ENCODE results near the gene TDRD3.

Gene TDRD3

GRCh38 chr13:60575142-60575541 is 178.1 kb downstream of the TDRD3 start:
- no peak overlapping the region for H3K9ac ChIP-seq (ENCODE audit: low read depth, low read length)
- no peaks in the 10 kb centered on the region for H3K9me3 ChIP-seq (ENCODE audit: insufficient read depth, low read length, severe bottlenecking)
- H4K20me1 ChIP-seq (ENCODE audit: insufficient read depth, low read length), result no peaks in the 10 kb centered on the region
- no peaks in the 10 kb centered on the region for H3K27me3 ChIP-seq (ENCODE audit: insufficient read depth, low read length, poor library complexity)
- no peak overlapping the region for H3K27ac ChIP-seq (ENCODE audit: low read length)
- H3K4me2 ChIP-seq (ENCODE audit: insufficient read depth, low read length), result no peak overlapping the region
- H3K4me1 ChIP-seq (ENCODE audit: insufficient read depth, low read length), result no peaks in the 10 kb centered on the region
- H2AFZ ChIP-seq (ENCODE audit: low read depth, low read length), result no peak overlapping the region
- H3K79me2 ChIP-seq (ENCODE audit: insufficient read depth, low read length), result no peaks in the 10 kb centered on the region
- ATAC-seq (ENCODE audit: insufficient read depth, low read depth) (no peak), DNase-seq (no peak)
- TF ChIP-seq CTCF (IDR thresholded peaks at IDR 0.05; ENCODE audit: borderline replicate concordance, extremely low read depth, low read length, poor library complexity, severe bottlenecking) (no peak), EZH2 (IDR thresholded peaks at IDR 0.05; ENCODE audit: borderline replicate concordance, low read depth, low read length, severe bottlenecking) (no peak)
- no peak overlapping the region for H3K4me3 ChIP-seq (ENCODE audit: low read depth in 1 of 2, low read length in 2 of 2)
- no peaks in the 10 kb centered on the region for H3K36me3 ChIP-seq (ENCODE audit: insufficient read depth, low read length)

- no peak overlapping the region for H3K27ac ChIP-seq (ENCODE audit: low read length)
- H3K27me3 ChIP-seq (ENCODE audit: insufficient read depth, low read length, poor library complexity), result no peaks in the 10 kb centered on the region
- no peak overlapping the region for H2AFZ ChIP-seq (ENCODE audit: low read depth, low read length)
- no peaks in the 10 kb centered on the region for H3K9me3 ChIP-seq (ENCODE audit: insufficient read depth, low read length, severe bottlenecking)
- no peaks in the 10 kb centered on the region for H4K20me1 ChIP-seq (ENCODE audit: insufficient read depth, low read length)
- no peak overlapping the region for H3K4me2 ChIP-seq (ENCODE audit: insufficient read depth, low read length)
- H3K9ac ChIP-seq (ENCODE audit: low read depth, low read length), result no peak overlapping the region
- no peaks in the 10 kb centered on the region for H3K79me2 ChIP-seq (ENCODE audit: insufficient read depth, low read length)
- H3K4me1 ChIP-seq (ENCODE audit: insufficient read depth, low read length), result no peaks in the 10 kb centered on the region
- no peak for TF ChIP-seq EZH2 (IDR thresholded peaks at IDR 0.05; ENCODE audit: borderline replicate concordance, low read depth, low read length, severe bottlenecking)
- no peak for TF ChIP-seq CTCF (IDR thresholded peaks at IDR 0.05; ENCODE audit: borderline replicate concordance, extremely low read depth, low read length, poor library complexity, severe bottlenecking)
- DNase-seq (no peak), ATAC-seq (ENCODE audit: insufficient read depth, low read depth) (no peak)
- H3K36me3 ChIP-seq (ENCODE audit: insufficient read depth, low read length), result no peaks in the 10 kb centered on the region
- H3K4me3 ChIP-seq (ENCODE audit: low read depth in 1 of 2, low read length in 2 of 2), result no peak overlapping the region
Measured at GRCh38 chr13:60577761-60578160, 180.7 kb downstream of the TDRD3 start.

- H3K79me2 ChIP-seq (ENCODE audit: insufficient read depth, low read length), result no peaks in the 10 kb centered on the region
- TF ChIP-seq CTCF (IDR thresholded peaks at IDR 0.05; ENCODE audit: borderline replicate concordance, extremely low read depth, low read length, poor library complexity, severe bottlenecking) (no peak), EZH2 (IDR thresholded peaks at IDR 0.05; ENCODE audit: borderline replicate concordance, low read depth, low read length, severe bottlenecking) (no peak)
- no peaks in the 10 kb centered on the region for H3K4me1 ChIP-seq (ENCODE audit: insufficient read depth, low read length)
- DNase-seq (no peak), ATAC-seq (ENCODE audit: insufficient read depth, low read depth) (no peak)
- no peak overlapping the region for H3K4me2 ChIP-seq (ENCODE audit: insufficient read depth, low read length)
- no peaks in the 10 kb centered on the region for H3K27me3 ChIP-seq (ENCODE audit: insufficient read depth, low read length, poor library complexity)
- H3K9ac ChIP-seq (ENCODE audit: low read depth, low read length), result no peak overlapping the region
- H3K36me3 ChIP-seq (ENCODE audit: insufficient read depth, low read length), result no peaks in the 10 kb centered on the region
- H3K27ac ChIP-seq (ENCODE audit: low read length), result no peak overlapping the region
- no peaks in the 10 kb centered on the region for H4K20me1 ChIP-seq (ENCODE audit: insufficient read depth, low read length)
- no peak overlapping the region for H3K4me3 ChIP-seq (ENCODE audit: low read depth in 1 of 2, low read length in 2 of 2)
- no peak overlapping the region for H2AFZ ChIP-seq (ENCODE audit: low read depth, low read length)
- H3K9me3 ChIP-seq (ENCODE audit: insufficient read depth, low read length, severe bottlenecking), result peaks cover 3% of the 10 kb centered on the region
Measured at GRCh38 chr13:60583196-60583888, 186.3 kb downstream of the TDRD3 start.

Data from DND-41 (cell line).